HG02759 (cell line): Measurements from ENCODE around the gene SOWAHC.
"Not testable (repeated sequence)": the region's sequence is repeated elsewhere in the genome, so short reads cannot be mapped to it uniquely, and the experiment has no call there.

Source experiments
- ATAC-seq: cut with Tn5 transposase; IDR thresholded peaks from one replicate; pipeline ENCODE4 v1.9.1; 2021; ENCODE audit warnings: mild to moderate bottlenecking, moderate library complexity; ENCODE audit not compliant: unreplicated experiment

SOWAHC gene

GRCh38 chr2:109613922-109614714 is at the start of gene SOWAHC, which contains the start of gene SEPTIN10:
Gene SOWAHC (plus strand): TSS chr2:109614364. CDS start chr2:109614490, 126 bp downstream.
Gene SEPTIN10 (minus strand): TSS chr2:109613966. CDS start chr2:109613827, 139 bp downstream.
- ATAC-seq, result peak; percentile 84

- no peak for ATAC-seq
These were observed 38.8 kb upstream of the SOWAHC start for GRCh38 chr2:109575373-109575772.

GRCh38 chr2:109577630-109578029 is 36.5 kb upstream of the SOWAHC start:
- not testable (repeated sequence) for ATAC-seq

- ATAC-seq, result no peak
These were observed 31.0 kb upstream of the SOWAHC start for GRCh38 chr2:109582928-109583895.

GRCh38 chr2:109586687-109587086 is 27.5 kb upstream of the SOWAHC start:
- ATAC-seq, result no peak

- no peak for ATAC-seq
These were observed 23.0 kb upstream of the SOWAHC start for GRCh38 chr2:109591206-109591605.

- ATAC-seq, result no peak
These were observed 21.3 kb upstream of the SOWAHC start for GRCh38 chr2:109592905-109593304.

- ATAC-seq, result no peak
These were observed 19.8 kb upstream of the SOWAHC start for GRCh38 chr2:109594246-109594885.

GRCh38 chr2:109595644-109596043 is 18.5 kb upstream of the SOWAHC start:
- no peak for ATAC-seq

- ATAC-seq, result no peak
These were observed 16.9 kb upstream of the SOWAHC start for GRCh38 chr2:109597283-109597682.

GRCh38 chr2:109601783-109602182 is 12.4 kb upstream of the SOWAHC start:
- no peak for ATAC-seq

GRCh38 chr2:109602617-109603188 is 11.5 kb upstream of the SOWAHC start:
- no peak for ATAC-seq

GRCh38 chr2:109604597-109604996 is 9.6 kb upstream of the SOWAHC start:
- no peak for ATAC-seq

- no peak for ATAC-seq
These were observed 6.4 kb upstream of the SOWAHC start for GRCh38 chr2:109607766-109608165.

- ATAC-seq, result no peak
These were observed 4.7 kb upstream of the SOWAHC start for GRCh38 chr2:109609352-109610024.

GRCh38 chr2:109611467-109612095 is 2.6 kb upstream of the SOWAHC start:
- no peak for ATAC-seq

- ATAC-seq, result peak; percentile 33
These were observed 863 bp upstream of the SOWAHC start for GRCh38 chr2:109613081-109613921.

GRCh38 chr2:109614715-109615636 is 812 bp downstream of the SOWAHC start:
- no peak for ATAC-seq
